Cardiac muscle cell (in vitro differentiated cells and primary cell): ENCODE data around the gene GOLGA2. TPM values are rescaled to one million over a fixed set of nuclear protein-coding genes. Genes with fewer than 3 reads are reported as not detected.

Experiments
- DNase-seq, 2 donors: peaks; one replicate each; pipeline versions ENCODE4 v3.0.0 to v3.0.0-alpha.2; 2010 to 2017; ENCODE audit warnings: low read depth in 1 of 2, low spot score in 1 of 2
- H3K27ac ChIP-seq: fragments of 200-600 bp; sonication (generic); 2 replicates; pipeline ENCODE4 v1.5.1; 2016
- H3K27me3 ChIP-seq: fragments of 200-600 bp; sonication (generic); 2 replicates; pipeline ENCODE4 v1.6.0; 2016; ENCODE audit warnings: control low read depth
- H3K36me3 ChIP-seq: fragments of 200-600 bp; sonication (generic); 2 replicates; pipeline ENCODE4 v1.5.1; 2016; ENCODE audit warnings: control low read depth
- H3K4me1 ChIP-seq: fragments of 200-600 bp; sonication (generic); 2 replicates; pipeline ENCODE4 v1.8.1; 2017; ENCODE audit warnings: low read depth, mild to moderate bottlenecking, mixed run types
- H3K4me3 ChIP-seq: fragments of 200-600 bp; sonication (generic); 2 replicates; pipeline ENCODE4 v1.5.1; 2016; ENCODE audit warnings: mild to moderate bottlenecking
- H3K9me3 ChIP-seq: fragments of 200-600 bp; sonication (generic); 2 replicates; pipeline ENCODE4 v1.5.1; 2017; ENCODE audit warnings: low read depth, mild to moderate bottlenecking, control low read depth
- CTCF ChIP-seq: IDR thresholded peaks from 2 replicates; pipeline ENCODE4 v1.5.1; 2012; ENCODE audit warnings: low read depth, mild to moderate bottlenecking, low read length
- polyA plus RNA-seq: library from polyadenylated mRNA; unstranded; fragments of >200 nt; fragmentation: Nextera tagmentation; extraction: Ambion mirVana; gene quantifications from 2 replicates; pipeline ENCODE4 v1.2.1, GENCODE V29; 2016
- total RNA-seq: library from RNA; depleted of rRNA; stranded (reverse); fragments of >200 nt; gene quantifications from 2 replicates; pipeline ENCODE4 v1.2.3, GENCODE V29; 2016

GOLGA2 gene
- total and polyA plus RNA-seq, 2 experiments from 2014 or later: 32.0 to 95.3 TPM

GRCh38 chr9:128292009-128292408 lies 16.2 kb upstream of the GOLGA2 start:
- no peak overlapping the region for H3K4me3 ChIP-seq
- no peaks in the 10 kb centered on the region for H3K27me3 ChIP-seq
- no peak for TF ChIP-seq CTCF
- H3K9me3 ChIP-seq: no peaks in the 10 kb centered on the region
- no peak for DNase-seq
- H3K4me1 ChIP-seq: no peaks in the 10 kb centered on the region
- no peaks in the 10 kb centered on the region for H3K36me3 ChIP-seq
- no peak overlapping the region for H3K27ac ChIP-seq

GRCh38 chr9:128288273-128289004 lies 12.6 kb upstream of the GOLGA2 start:
- no peak for DNase-seq
- H3K9me3 ChIP-seq: no peaks in the 10 kb centered on the region
- no peak overlapping the region for H3K27ac ChIP-seq
- no peak overlapping the region for H3K4me3 ChIP-seq
- no peaks in the 10 kb centered on the region for H3K36me3 ChIP-seq
- no peak for TF ChIP-seq CTCF
- H3K4me1 ChIP-seq: no peaks in the 10 kb centered on the region
- H3K27me3 ChIP-seq: no peaks in the 10 kb centered on the region

- no peak overlapping the region for H3K4me3 ChIP-seq
- no peak for TF ChIP-seq CTCF
- peak in 1 of 2 donors; percentile 66 for DNase-seq
- H3K27me3 ChIP-seq: no peaks in the 10 kb centered on the region
- no peaks in the 10 kb centered on the region for H3K4me1 ChIP-seq
- no peaks in the 10 kb centered on the region for H3K9me3 ChIP-seq
- no peak overlapping the region for H3K27ac ChIP-seq
- H3K36me3 ChIP-seq: no peaks in the 10 kb centered on the region
These were observed 10.6 kb upstream of the GOLGA2 start for GRCh38 chr9:128286440-128286839.

GRCh38 chr9:128285033-128285784 lies 9.4 kb upstream of the GOLGA2 start:
- Histone ChIP-seq H3K27ac (no peak overlapping the region), H3K4me3 (no peak overlapping the region), H3K36me3 (no peaks in the 10 kb centered on the region), H3K27me3 (no peaks in the 10 kb centered on the region), H3K4me1 (no peaks in the 10 kb centered on the region), H3K9me3 (no peaks in the 10 kb centered on the region)
- no peak for TF ChIP-seq CTCF
- no peak for DNase-seq

GRCh38 chr9:128282500-128282899 lies 6.7 kb upstream of the GOLGA2 start:
- H3K36me3 ChIP-seq: no peaks in the 10 kb centered on the region
- peak in 1 of 2 donors; percentile 43 for DNase-seq
- H3K4me3 ChIP-seq: no peak overlapping the region
- TF ChIP-seq CTCF: no peak
- no peaks in the 10 kb centered on the region for H3K4me1 ChIP-seq
- H3K27ac ChIP-seq: no peak overlapping the region
- no peaks in the 10 kb centered on the region for H3K9me3 ChIP-seq
- H3K27me3 ChIP-seq: no peaks in the 10 kb centered on the region
